Measurements from ENCODE around the gene SHISA7. TPM values are rescaled to one million over a fixed set of nuclear protein-coding genes. Genes with fewer than 3 reads are reported as not detected.

The SHISA7 gene
- total RNA-seq, 1 experiment from 2014 or later: not detected

GRCh38 chr19:55455576-55456235, 12.6 kb upstream of the SHISA7 start:
- intact Hi-C loops (cut with micrococcal nuclease; ENCODE audit: unreplicated experiment): no loop called here
- Mint-ChIP-seq H3K9me3 (ENCODE audit: unreplicated experiment) (no peaks in the 10 kb centered on the region), H3K27ac (ENCODE audit: unreplicated experiment) (no peak overlapping the region), H3K36me3 (ENCODE audit: insufficient read depth, unreplicated experiment) (peaks cover 15% of the 10 kb centered on the region), H3K27me3 (ENCODE audit: insufficient read depth, unreplicated experiment) (peaks cover 11% of the 10 kb centered on the region), H3K4me3 (ENCODE audit: unreplicated experiment) (no peak overlapping the region), H3K4me1 (ENCODE audit: low read depth, unreplicated experiment) (peaks cover 15% of the 10 kb centered on the region)
- TF ChIP-seq, protein P1, sequence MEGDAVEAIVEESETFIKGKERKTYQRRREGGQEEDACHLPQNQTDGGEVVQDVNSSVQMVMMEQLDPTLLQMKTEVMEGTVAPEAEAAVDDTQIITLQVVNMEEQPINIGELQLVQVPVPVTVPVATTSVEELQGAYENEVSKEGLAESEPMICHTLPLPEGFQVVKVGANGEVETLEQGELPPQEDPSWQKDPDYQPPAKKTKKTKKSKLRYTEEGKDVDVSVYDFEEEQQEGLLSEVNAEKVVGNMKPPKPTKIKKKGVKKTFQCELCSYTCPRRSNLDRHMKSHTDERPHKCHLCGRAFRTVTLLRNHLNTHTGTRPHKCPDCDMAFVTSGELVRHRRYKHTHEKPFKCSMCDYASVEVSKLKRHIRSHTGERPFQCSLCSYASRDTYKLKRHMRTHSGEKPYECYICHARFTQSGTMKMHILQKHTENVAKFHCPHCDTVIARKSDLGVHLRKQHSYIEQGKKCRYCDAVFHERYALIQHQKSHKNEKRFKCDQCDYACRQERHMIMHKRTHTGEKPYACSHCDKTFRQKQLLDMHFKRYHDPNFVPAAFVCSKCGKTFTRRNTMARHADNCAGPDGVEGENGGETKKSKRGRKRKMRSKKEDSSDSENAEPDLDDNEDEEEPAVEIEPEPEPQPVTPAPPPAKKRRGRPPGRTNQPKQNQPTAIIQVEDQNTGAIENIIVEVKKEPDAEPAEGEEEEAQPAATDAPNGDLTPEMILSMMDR (IDR thresholded peaks at IDR 0.05; ENCODE audit: insufficient read depth in 1 of 2, low read depth in 1 of 2, low read length in 1 of 2, severe bottlenecking in 1 of 2, unreplicated experiment in 1 of 2): no peak
- no peaks in the 10 kb centered on the region; the same call in none of the 2 replicates for H3K36me3 ChIP-seq (ENCODE audit: control insufficient read depth, insufficient read depth, low read length)
- no peak overlapping the region for H3K4me3 ChIP-seq (ENCODE audit: low read depth, low read length)
- H3K4me1 ChIP-seq: peaks cover 30% of the 10 kb centered on the region
- CTCF ChIA-PET: no interaction called here
- peaks cover 2% of the 10 kb centered on the region; the same call in 1 of the 2 replicates for H3K27me3 ChIP-seq (replicated peaks; ENCODE audit: control insufficient read depth, insufficient read depth, low read length)
- H3K9me3 ChIP-seq: no peaks in the 10 kb centered on the region
- BruUV-seq (replicated peaks): no TSS peak
- POLR2A ChIA-PET: no interaction called here
- DNase-seq: no peak

DNA sequence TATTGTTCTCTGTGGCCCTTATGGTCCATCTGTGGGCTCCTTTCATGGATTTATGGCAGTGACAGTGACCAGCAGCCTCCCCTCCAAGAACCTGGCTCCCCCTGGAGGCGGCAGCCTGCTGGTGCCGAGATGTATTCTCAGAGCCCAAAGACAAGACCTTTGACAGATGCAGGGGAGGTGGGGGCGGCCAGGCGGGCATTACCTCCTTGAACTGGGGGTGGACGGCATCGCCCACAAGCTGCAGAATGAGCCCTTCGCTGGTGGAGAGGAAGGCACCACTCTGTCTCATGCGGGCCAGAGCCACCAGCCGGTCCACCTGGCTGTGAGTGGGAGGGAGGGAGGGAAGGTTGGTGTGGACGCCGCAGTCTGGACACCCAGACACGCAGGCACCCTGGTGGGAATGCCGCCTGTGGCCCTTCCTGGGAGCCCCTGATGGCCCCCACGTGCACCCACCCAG, 11.7 kb upstream of the SHISA7 start:
- Mint-ChIP-seq H3K36me3 (ENCODE audit: insufficient read depth, unreplicated experiment) (peaks cover 8% of the 10 kb centered on the region), H3K27ac (ENCODE audit: unreplicated experiment) (no peak overlapping the region), H3K4me3 (ENCODE audit: unreplicated experiment) (no peak overlapping the region), H3K9me3 (ENCODE audit: unreplicated experiment) (no peaks in the 10 kb centered on the region), H3K27me3 (ENCODE audit: insufficient read depth, unreplicated experiment) (peaks cover 17% of the 10 kb centered on the region), H3K4me1 (ENCODE audit: low read depth, unreplicated experiment) (peaks cover 15% of the 10 kb centered on the region)
- DNase-seq: peak; percentile 68
- ChIA-PET CTCF (no interaction called here), POLR2A (interaction anchor here (0.6 kb wide), 1 partner anchor 175 kb away, joined by 3 read pairs; no protein-coding TSS in a partner anchor)
- TF ChIP-seq, protein P1 (IDR thresholded peaks at IDR 0.05; ENCODE audit: insufficient read depth in 1 of 2, low read depth in 1 of 2, low read length in 1 of 2, severe bottlenecking in 1 of 2, unreplicated experiment in 1 of 2): peak; percentile 66 to 69
- intact Hi-C loops (cut with micrococcal nuclease; ENCODE audit: unreplicated experiment): no loop called here
- H3K4me1 ChIP-seq: peaks cover 21% of the 10 kb centered on the region
- no TSS peak for BruUV-seq (replicated peaks)
- no peak overlapping the region for H3K4me3 ChIP-seq (ENCODE audit: low read depth, low read length)
- peaks cover 2% of the 10 kb centered on the region; the same call in 1 of the 2 replicates for H3K27me3 ChIP-seq (replicated peaks; ENCODE audit: control insufficient read depth, insufficient read depth, low read length)
- no peaks in the 10 kb centered on the region for H3K9me3 ChIP-seq
- H3K36me3 ChIP-seq (ENCODE audit: control insufficient read depth, insufficient read depth, low read length): no peaks in the 10 kb centered on the region; the same call in none of the 2 replicates

DNA sequence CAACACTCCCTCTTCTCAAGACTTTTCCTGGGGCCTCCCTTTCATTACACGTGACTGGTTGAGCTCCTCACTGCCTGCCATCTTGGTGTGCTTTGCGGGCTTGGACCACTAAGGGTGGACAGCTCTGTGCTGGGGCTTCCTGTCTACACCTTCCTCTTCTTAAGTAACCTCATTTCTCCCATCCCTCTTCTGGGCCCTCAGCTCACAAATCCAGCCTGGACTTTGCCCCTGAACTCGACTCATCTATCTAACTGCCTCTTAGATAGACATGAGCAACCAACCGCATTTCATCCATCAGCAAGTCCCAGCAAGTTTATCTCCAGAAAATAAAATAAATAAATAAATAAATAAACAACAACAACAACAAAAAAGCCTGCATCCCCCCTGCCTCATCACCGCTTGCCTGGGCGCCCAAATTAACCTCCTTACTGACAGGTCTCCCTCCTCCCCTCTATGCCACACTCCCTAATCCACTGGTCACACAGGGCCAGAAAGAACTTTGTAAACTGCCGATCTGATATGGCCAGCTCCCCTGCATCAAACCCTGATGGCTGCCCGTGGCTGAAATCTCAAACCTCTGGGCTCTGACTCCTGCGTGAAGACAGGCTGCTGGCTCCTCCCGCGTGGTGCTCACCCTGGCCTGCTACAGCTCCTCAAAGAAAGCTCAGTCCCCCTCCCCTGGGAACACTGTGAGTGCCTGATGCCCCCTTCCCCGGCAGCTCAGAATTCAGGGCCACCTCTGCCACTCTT, 10.6 kb upstream of the SHISA7 start:
- peaks cover 15% of the 10 kb centered on the region for H3K4me1 Mint-ChIP-seq (ENCODE audit: low read depth, unreplicated experiment)
- Histone ChIP-seq H3K4me3 (ENCODE audit: low read depth, low read length) (no peak overlapping the region), H3K4me1 (peaks cover 18% of the 10 kb centered on the region; the same call in 1 of the 2 replicates), H3K9me3 (no peaks in the 10 kb centered on the region), H3K36me3 (ENCODE audit: control insufficient read depth, insufficient read depth, low read length) (no peaks in the 10 kb centered on the region; the same call in none of the 2 replicates), H3K27me3 (replicated peaks; ENCODE audit: control insufficient read depth, insufficient read depth, low read length) (peaks cover 2% of the 10 kb centered on the region; the same call in 1 of the 2 replicates)
- intact Hi-C loops (cut with micrococcal nuclease; ENCODE audit: unreplicated experiment): no loop called here
- H3K4me3 Mint-ChIP-seq (ENCODE audit: unreplicated experiment): peak overlapping the region; percentile 39
- ChIA-PET CTCF (interaction anchor here (0.6 to 1.1 kb wide), 3 partner anchors 14 to 343 kb away, joined by 3 to 4 read pairs (median 3); no protein-coding TSS in a partner anchor), POLR2A (interaction anchor here (1.1 kb wide), 2 partner anchors 8 to 46 kb away, joined by 3 to 5 read pairs; partner anchors contain the start of gene UBE2S)
- H3K36me3 Mint-ChIP-seq (ENCODE audit: insufficient read depth, unreplicated experiment): peaks cover 8% of the 10 kb centered on the region
- DNase-seq: no peak
- TF ChIP-seq, protein P1 (IDR thresholded peaks at IDR 0.05; ENCODE audit: insufficient read depth in 1 of 2, low read depth in 1 of 2, low read length in 1 of 2, severe bottlenecking in 1 of 2, unreplicated experiment in 1 of 2): no peak
- peaks cover 19% of the 10 kb centered on the region for H3K27me3 Mint-ChIP-seq (ENCODE audit: insufficient read depth, unreplicated experiment)
- no peak overlapping the region for H3K27ac Mint-ChIP-seq (ENCODE audit: unreplicated experiment)
- BruUV-seq (replicated peaks): no TSS peak
- no peaks in the 10 kb centered on the region for H3K9me3 Mint-ChIP-seq (ENCODE audit: unreplicated experiment)
